Activated B cell treated with CpG ODN at 0.5 μM for 24 hours (primary cell): ENCODE measurements around the gene PRKAR1B. TPM values are rescaled to one million over a fixed set of nuclear protein-coding genes. Genes with fewer than 3 reads are reported as not detected.

Experiments
- ATAC-seq: fragments of 200-7000 bp; cut with Tn5 transposase; one replicate; pipeline ENCODE4 v1.10.0; 2021; ENCODE audit warnings: low read depth, mild to moderate bottlenecking, moderate library complexity
- CTCF ChIA-PET: fragments of 350-600 bp; sonication (Branson Sonifier 250); formaldehyde crosslinking; loops from one replicate; lab custom pipeline; 2021; ENCODE audit warnings: antibody characterized with exemption; lab: Charles Lee
- POLR2A ChIA-PET: fragments of 350-600 bp; sonication (Branson Sonifier 250); formaldehyde crosslinking; loops from one replicate; lab custom pipeline; 2021; ENCODE audit warnings: antibody characterized with exemption; lab: Charles Lee
- DNase-seq: peaks from one replicate; pipeline ENCODE4 v3.0.0; 2022
- H3K27ac Mint-ChIP-seq: one replicate; pipeline ENCODE4 v1.8.0; 2020; ENCODE audit warnings: mixed read lengths
- H3K27me3 Mint-ChIP-seq: one replicate; pipeline ENCODE4 v1.8.0; 2021; ENCODE audit warnings: mixed read lengths
- H3K36me3 Mint-ChIP-seq: one replicate; pipeline ENCODE4 v1.8.0; 2021; ENCODE audit warnings: low read depth, mixed read lengths
- H3K4me1 Mint-ChIP-seq: one replicate; pipeline ENCODE4 v1.8.0; 2021; ENCODE audit warnings: mixed read lengths
- H3K4me3 Mint-ChIP-seq: one replicate; pipeline ENCODE4 v1.8.0; 2020; ENCODE audit warnings: mild to moderate bottlenecking, mixed read lengths
- H3K9me3 Mint-ChIP-seq: one replicate; pipeline ENCODE4 v1.8.0; 2020; ENCODE audit warnings: mixed read lengths
- intact Hi-C: fragments of 100-400 bp; cut with micrococcal nuclease; formaldehyde crosslinking; loops from one replicate; pipeline ENCODE4 v1.15.1; 2024
- total RNA-seq: library from RNA; stranded (reverse); gene quantifications from 2 replicates; pipeline ENCODE4 v1.2.3, GENCODE V29; 2022
- TF ChIP-seq, protein P1 (sequence below): fragments of 200-600 bp; IDR thresholded peaks from one replicate; pipeline ENCODE4 v1.8.0; 2022; ENCODE audit warnings: antibody characterized with exemption, mild to moderate bottlenecking

Gene PRKAR1B
- total RNA-seq, 1 donor from 2014 or later = 17.5 TPM

- Mint-ChIP-seq H3K9me3 (peaks cover 12% of the 10 kb centered on the region), H3K27me3 (no peaks in the 10 kb centered on the region), H3K27ac (no peak overlapping the region), H3K4me3 (no peak overlapping the region), H3K4me1 (no peaks in the 10 kb centered on the region), H3K36me3 (peaks cover 25% of the 10 kb centered on the region)
- intact Hi-C loops = no loop called here
- ATAC-seq (no peak), DNase-seq (no peak)
- CTCF ChIA-PET = no interaction called here
- TF ChIP-seq, protein P1, sequence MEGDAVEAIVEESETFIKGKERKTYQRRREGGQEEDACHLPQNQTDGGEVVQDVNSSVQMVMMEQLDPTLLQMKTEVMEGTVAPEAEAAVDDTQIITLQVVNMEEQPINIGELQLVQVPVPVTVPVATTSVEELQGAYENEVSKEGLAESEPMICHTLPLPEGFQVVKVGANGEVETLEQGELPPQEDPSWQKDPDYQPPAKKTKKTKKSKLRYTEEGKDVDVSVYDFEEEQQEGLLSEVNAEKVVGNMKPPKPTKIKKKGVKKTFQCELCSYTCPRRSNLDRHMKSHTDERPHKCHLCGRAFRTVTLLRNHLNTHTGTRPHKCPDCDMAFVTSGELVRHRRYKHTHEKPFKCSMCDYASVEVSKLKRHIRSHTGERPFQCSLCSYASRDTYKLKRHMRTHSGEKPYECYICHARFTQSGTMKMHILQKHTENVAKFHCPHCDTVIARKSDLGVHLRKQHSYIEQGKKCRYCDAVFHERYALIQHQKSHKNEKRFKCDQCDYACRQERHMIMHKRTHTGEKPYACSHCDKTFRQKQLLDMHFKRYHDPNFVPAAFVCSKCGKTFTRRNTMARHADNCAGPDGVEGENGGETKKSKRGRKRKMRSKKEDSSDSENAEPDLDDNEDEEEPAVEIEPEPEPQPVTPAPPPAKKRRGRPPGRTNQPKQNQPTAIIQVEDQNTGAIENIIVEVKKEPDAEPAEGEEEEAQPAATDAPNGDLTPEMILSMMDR = no peak
- POLR2A ChIA-PET = no interaction called here
Observed at GRCh38 chr7:699476-700170, 27.5 kb downstream of the PRKAR1B start.

DNA sequence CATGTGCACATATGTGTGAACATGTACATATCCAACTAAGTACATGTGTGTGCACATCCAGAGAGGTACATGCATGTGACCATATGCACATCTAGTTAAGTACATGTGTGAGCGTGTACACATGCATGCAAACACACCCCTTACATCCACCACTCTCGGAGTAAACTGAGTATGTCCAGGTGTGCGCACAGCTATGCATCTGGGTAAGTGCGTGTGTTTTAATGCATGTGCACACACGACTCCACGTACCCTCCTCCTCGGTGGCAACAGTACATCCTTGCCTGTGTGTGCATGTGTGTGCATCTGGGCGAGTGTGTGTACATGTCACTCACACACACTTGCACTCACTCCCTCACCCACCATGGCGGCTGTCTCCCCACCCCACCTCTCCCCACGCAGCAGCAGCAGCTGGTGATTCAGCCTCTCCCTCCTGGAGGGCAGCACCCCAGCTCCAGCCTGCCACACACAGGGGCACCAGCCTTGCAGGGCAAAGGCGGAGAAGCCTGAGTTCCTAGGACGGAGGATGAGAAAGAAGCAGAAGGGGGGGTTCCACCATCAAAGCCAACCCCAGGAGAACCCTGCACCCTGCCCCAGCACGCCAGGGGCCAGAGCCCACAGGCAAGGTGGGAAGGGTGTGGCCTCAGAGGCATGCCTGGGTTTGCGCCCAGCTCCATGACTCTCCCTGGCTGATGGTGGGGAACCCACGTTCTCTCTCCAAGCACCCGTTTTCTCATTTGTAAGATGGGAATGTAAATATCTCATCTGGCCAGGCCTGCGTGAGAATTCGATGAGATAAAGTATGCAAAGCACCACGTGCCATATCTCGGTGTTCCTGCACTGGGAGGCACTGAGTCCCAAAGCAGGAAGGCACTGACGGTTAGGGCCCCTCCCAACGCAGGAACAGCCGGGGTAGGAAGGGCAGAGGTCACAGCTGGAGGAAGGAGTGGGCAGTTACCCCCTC lies 28.3 kb downstream of the PRKAR1B start:
- ChIA-PET POLR2A (no interaction called here), CTCF (no interaction called here)
- Mint-ChIP-seq H3K27ac (no peak overlapping the region), H3K27me3 (no peaks in the 10 kb centered on the region), H3K36me3 (peaks cover 21% of the 10 kb centered on the region), H3K4me1 (no peaks in the 10 kb centered on the region), H3K9me3 (peaks cover 12% of the 10 kb centered on the region), H3K4me3 (no peak overlapping the region)
- intact Hi-C loops = no loop called here
- TF ChIP-seq, protein P1 = no peak
- ATAC-seq (no peak), DNase-seq (no peak)

DNA sequence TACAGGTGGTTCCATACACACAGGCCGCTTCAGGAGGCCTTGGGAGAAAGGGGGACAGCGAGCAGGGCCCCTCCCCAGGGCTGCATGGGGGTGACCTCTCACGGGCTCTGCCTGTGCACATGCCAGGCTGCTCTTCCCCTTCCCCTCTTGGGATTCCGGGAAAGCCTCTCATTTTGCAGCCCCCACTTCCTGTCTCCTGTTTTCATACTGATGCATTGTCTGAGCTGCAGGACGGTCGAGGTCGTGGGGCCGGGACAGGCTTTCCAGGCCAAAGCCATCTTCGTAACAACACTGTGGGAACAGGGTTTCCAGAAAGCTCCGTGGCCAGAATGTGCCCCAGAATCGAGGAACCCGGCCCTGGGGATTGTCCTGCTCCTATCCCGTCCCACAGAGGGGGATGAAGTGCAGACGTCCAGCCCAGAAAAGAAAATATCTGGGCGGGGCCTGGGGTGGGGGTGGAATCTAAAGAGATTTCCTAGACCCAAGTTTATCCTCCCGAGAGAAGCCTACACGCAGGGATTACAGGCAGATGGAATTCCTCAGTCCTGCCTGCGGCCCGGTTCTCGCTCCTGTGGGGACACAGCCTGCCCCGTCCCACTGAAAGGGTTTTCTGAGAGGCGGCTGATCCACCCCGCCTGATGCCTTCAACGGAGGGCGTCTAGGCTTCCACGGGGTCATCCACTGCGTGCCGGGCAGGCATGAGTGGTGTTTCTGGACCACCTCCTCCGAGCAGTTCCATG lies 30.1 kb downstream of the PRKAR1B start:
- no peaks in the 10 kb centered on the region for H3K4me1 Mint-ChIP-seq
- DNase-seq (no peak), ATAC-seq (no peak)
- H3K9me3 Mint-ChIP-seq = peaks cover 4% of the 10 kb centered on the region
- H3K36me3 Mint-ChIP-seq = peaks cover 14% of the 10 kb centered on the region
- CTCF ChIA-PET = no interaction called here
- TF ChIP-seq, protein P1 = no peak
- no peak overlapping the region for H3K4me3 Mint-ChIP-seq
- intact Hi-C loops = no loop called here
- H3K27me3 Mint-ChIP-seq = no peaks in the 10 kb centered on the region
- POLR2A ChIA-PET = no interaction called here
- no peak overlapping the region for H3K27ac Mint-ChIP-seq

DNA sequence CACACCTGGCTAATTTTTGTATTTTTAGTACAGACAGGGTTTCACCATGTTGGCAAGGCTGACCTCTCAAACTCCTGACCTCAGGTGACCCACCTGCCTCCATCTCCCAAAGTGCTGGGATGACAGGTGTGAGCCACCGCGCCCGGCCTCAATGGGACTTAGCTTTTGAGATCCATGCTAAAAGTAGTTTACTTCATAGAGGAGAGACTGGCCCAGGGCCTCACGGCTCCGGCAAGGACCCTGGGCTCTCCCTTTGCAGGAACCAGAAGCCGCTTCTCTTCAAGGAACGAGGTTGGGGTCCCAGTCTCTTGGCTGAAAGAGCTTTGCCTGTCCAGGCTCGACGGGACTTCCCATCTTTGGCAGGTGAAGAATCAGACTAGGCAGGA lies 30.7 kb downstream of the PRKAR1B start:
- intact Hi-C loops = no loop called here
- peaks cover 13% of the 10 kb centered on the region for H3K36me3 Mint-ChIP-seq
- no peak overlapping the region for H3K4me3 Mint-ChIP-seq
- ATAC-seq (no peak), DNase-seq (no peak)
- no peaks in the 10 kb centered on the region for H3K4me1 Mint-ChIP-seq
- H3K27me3 Mint-ChIP-seq = no peaks in the 10 kb centered on the region
- no peaks in the 10 kb centered on the region for H3K9me3 Mint-ChIP-seq
- POLR2A ChIA-PET = no interaction called here
- TF ChIP-seq, protein P1 = no peak
- CTCF ChIA-PET = no interaction called here
- no peak overlapping the region for H3K27ac Mint-ChIP-seq
